HPDE6-E6E7 (cell line): ENCODE data around the gene BCAP31.
A peak's percentile ranks its signal among the peaks of the same experiment; 100 is the strongest.

Experiments
- DNase-seq: peaks from one replicate; pipeline ENCODE4 v3.0.0; 2011; ENCODE audit warnings: missing footprints; ENCODE audit errors: extremely low spot score

BCAP31 gene

DNA sequence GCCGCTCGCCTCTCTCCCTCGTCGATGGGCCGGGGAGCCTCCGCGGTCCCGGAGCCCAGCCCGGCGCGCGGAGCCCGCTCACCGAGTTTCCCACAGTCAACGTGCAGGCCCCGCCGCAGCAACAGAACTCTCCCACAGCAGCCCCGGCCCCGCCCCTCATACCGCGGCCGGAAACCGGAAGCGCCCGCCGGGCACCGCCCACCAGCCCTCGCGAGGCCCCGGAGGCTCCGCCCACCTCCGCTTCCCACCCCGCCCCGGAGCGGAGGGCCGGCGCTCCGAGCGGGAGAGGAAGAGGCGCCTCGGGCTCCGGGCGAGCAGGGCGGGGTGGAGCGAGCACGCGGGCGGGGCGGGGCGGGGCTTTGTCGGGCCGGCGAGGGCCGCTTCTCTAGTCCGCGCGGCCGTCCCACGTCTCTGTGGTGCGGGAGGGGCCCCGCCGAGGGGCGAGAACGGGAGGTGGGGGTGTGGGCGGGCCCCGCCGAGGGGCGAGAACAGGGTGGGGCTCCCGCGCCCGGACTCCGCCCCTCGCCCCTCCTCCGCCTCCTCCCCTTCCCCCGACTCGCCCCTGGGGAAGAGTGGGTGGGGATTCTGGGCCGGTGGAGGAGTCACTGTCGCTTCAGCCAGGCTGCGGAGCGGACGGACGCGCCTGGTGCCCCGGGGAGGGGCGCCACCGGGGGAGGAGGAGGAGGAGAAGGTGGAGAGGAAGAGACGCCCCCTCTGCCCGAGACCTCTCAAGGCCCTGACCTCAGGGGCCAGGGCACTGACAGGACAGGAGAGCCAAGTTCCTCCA is at the start of gene BCAP31, which contains the start of gene ABCD1:
Gene BCAP31, minus strand, starts transcription at position 136 of the 787 bp plus-strand sequence. CDS start 1,143 bp downstream, outside the sequence.
Gene ABCD1, plus strand, starts transcription at position 605 of the 787 bp plus-strand sequence. CDS start 411 bp downstream, outside the sequence.
- peak; percentile 91 for DNase-seq

DNA sequence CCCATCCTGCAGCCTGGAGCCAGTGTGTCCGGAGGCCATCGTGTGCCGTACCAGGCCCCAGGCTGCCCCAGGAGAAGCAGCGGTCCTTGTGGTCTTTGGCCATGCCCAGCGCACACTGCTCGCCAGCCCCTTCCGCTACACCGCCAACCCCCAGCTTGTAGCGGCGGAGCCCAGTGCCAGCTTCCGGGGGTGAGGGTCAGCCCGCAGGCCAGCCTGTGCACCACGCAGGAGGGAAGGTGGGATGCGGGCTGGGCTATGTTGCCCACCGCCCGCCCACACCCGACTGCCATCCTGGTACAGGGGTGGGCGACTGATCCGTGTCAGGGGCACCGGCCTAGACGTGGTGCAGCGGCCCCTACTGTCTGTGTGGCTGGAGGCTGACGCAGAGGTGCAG is 49.0 kb upstream of the BCAP31 start:
- DNase-seq, result no peak

DNA sequence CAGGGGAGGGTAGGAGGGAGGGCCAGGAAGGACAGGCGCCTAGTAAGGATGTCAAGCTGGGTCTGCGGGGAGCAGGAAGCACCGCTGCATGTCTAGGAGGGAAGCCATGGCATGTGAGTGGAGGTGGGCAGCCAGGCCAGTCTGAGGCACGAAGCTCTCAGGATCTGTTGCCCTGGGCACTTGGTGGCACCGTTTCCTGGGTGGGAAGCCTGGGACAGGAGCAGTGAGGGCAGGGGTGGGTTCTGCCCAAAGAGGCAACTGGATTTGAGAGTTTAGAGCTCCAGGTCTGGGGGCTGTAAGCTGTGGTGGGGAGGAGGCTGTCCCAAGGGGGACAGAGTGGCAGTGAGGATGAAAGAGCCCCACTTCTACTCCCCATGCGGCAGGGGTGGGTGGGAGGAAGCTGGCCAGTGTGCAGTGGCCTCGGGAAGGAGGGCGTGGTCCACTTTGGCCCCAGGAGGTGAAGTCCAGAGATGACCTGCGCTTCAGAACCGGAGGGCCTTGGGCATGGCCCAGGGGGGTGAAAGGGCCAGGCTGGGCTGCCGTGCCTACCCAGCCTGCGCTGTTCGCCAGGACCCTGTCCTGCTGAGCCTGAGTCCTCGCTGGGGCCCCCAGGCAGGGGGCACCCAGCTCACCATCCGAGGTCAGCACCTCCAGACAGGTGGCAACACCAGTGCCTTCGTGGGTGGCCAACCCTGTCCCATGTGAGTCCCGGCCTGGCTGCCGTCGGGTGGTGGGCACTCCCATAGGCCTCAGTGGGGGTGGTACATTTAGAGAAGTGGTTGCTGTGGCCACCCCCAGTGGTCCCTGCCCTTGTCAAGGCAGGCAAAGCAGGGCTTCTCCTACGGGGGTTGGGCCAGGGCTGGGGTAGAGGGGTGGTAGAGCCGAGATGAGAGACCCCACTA is 48.4 kb upstream of the BCAP31 start:
- no peak for DNase-seq

DNA sequence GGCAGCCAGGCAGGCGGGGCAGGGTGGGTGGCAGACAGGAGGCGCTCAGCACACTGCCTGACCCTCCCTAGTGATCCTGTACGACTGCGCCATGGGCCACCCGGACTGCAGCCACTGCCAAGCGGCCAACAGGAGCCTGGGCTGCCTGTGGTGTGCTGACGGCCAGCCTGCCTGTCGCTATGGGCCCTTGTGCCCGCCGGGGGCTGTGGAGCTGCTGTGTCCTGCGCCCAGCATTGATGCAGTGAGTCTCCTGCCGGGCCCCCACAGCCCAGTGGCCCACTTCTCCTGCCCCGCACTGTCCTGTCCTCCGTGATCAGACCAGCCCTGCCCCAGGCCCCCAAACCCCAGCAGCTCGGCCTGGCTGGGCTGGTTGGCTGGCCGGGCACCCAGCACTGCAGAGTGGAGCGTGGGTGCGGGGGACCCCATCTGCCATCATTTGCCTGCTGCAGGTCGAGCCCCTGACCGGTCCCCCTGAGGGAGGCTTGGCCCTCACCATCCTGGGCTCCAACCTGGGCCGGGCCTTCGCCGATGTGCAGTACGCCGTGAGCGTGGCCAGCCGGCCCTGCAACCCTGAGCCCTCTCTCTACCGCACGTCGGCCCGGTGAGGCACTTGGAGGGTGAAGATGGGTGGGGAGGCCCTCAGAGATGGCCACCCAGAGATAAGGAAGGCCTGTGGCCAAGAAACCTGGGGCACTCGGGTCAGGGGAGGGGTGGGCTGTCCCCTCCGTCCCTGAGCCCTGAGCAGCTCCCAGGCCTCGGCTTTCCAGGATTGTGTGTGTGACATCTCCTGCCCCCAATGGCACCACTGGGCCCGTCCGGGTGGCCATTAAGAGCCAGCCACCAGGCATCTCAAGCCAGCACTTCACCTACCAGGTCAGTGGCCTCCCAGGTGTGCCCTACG is 47.5 kb upstream of the BCAP31 start:
- no peak for DNase-seq

GRCh38 chrX:153770601-153771414 is 46.6 kb upstream of the BCAP31 start:
- DNase-seq, result no peak

DNA sequence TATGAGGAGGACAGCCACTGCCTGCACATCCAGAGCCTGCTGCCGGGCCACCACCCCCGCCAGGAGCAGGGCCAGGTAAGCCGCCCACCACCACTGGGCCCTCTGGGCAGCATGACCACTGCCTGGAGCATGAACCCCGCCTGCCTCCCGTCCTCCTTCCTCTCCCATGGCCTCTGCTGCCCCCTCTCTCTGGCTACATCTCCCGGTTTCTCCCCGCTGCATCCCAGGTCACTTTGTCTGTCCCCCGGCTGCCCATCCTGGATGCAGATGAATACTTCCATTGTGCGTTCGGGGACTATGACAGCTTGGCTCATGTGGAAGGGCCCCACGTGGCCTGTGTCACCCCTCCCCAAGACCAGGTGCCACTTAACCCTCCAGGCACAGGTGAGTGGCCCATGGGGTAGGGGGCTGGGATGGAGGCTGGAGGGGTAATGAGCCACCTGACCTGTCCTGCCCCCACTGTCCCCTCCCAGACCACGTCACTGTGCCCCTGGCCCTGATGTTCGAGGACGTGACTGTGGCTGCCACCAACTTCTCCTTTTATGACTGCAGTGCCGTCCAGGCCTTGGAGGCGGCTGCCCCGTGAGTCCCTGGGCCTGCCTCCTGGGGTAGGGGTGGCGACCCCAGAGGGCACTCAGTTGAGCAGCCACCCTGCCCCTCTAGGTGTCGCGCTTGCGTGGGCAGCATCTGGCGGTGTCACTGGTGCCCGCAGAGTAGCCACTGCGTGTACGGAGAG is 45.8 kb upstream of the BCAP31 start:
- no peak for DNase-seq

GRCh38 chrX:153769158-153769864 is 45.1 kb upstream of the BCAP31 start:
- DNase-seq, result no peak

DNA sequence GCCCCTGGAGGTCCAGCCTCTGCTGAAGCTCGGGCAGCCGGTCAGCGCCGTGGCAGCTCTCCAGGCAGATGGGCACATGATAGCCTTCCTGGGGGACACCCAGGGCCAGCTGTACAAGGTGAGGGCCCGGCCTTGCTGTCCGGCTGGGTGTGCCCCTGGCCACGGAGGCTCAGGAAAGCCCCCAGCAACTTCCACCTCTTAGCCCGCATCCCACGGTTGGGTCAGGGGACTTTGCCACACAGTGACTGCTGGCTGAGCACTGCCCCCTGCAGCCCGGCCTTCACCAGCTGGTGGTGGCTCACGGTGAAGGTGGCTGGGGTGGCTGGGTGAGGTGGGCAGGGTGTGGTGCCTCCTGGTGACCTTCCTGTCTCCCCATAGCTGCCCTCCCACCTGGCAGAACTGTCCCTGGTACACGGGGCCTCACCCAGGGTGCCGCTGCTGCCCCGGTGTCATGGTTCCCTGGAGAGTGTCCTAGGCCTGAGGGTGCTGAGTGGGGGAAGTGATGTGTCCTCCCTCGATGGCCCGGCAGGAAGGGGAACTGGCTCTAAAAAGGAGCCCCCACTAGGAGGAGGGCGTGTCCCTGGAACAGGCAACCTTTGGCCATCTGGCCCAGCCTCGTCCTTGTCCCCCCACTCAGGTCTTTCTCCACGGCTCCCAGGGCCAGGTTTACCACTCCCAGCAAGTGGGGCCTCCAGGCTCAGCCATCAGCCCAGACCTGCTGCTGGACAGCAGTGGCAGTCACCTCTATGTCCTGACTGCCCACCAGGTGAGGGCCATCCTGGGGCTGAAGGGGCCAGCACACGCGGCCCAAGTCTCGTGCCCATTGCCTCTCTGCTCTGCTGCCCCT is 44.3 kb upstream of the BCAP31 start:
- DNase-seq, result no peak

GRCh38 chrX:153767674-153768055 is 43.5 kb upstream of the BCAP31 start:
- no peak for DNase-seq

DNA sequence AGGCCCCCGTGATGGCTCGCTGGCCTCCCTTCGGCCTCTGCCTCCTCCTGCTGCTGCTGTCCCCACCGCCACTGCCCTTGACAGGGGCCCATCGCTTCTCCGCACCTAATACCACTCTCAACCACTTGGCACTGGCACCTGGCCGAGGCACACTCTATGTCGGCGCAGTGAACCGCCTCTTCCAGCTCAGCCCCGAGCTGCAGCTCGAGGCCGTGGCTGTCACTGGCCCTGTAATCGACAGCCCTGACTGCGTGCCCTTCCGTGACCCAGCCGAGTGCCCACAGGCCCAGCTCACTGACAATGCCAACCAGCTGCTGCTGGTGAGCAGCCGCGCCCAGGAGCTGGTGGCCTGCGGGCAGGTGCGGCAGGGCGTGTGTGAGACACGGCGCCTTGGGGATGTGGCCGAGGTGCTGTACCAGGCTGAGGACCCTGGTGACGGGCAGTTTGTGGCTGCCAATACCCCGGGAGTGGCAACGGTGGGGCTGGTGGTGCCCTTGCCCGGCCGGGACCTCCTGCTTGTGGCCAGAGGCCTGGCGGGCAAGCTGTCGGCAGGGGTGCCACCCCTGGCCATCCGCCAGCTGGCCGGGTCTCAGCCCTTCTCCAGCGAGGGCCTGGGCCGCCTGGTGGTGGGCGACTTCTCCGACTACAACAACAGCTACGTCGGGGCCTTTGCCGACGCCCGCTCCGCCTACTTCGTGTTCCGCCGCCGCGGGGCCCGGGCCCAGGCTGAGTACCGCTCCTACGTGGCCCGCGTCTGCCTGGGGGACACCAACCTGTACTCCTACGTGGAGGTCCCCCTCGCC is 42.9 kb upstream of the BCAP31 start:
- no peak for DNase-seq

- DNase-seq, result peak; percentile 70
Observed at GRCh38 chrX:153766098-153766817, 42.1 kb upstream of the BCAP31 start.

DNA sequence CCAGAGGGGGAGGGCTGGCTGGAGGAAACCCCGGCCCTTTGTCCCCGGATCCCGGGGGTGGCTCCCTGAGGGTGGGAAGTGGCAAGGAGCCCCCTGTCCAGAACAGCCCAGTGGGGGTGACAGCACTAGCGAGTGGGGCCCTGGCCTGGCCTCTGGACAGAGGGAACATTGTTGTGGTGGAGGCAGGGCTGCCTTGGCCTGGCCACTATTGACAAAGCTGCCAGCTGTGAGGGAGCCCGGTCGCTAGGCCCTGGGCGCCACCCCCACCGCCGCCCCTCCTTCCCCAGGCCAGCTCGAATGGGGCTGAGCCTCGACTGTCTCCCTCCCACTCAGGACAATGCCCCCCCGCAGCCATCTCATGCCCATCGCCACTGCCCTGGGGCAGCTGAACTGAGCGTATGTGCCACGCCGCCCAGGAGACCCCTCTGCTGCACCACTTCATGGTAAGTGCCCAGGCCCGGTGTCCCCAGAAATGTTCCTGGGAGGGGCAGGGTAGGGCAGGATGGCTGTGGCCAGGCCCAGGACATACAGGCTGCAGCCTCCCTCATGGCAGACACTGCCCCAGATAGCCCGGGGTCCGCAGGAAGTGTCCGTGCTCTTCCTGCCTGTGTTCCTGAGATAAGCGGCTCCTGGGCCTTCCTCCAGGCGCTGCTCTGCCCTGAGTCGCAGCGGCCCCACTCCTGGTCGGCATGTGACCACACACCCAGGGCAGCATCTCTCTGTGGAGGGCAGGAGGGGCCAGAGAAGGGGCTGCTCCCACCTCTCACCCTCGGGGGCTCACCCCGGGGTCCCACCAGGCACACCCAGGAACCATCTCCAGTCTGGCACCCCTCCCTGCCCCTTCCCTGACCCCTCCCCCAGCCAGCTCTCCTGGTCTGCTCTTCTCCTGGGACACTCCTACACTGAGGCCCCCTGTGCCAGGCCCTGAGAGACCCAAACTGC is 41.2 kb upstream of the BCAP31 start:
- DNase-seq, result no peak

- DNase-seq, result no peak
Observed at GRCh38 chrX:153764786-153765137, 40.6 kb upstream of the BCAP31 start.

GRCh38 chrX:153763989-153764755 is 40.0 kb upstream of the BCAP31 start, which contains the start of gene PLXNB3:
TSS of gene PLXNB3 (plus strand) at chrX:153764249. CDS start at chrX:153765536, 1,287 bp downstream.
- peak; percentile 96 for DNase-seq
